Large intestine (tissue), 12 donors: ENCODE data around the gene POTED. TPM values are rescaled to one million over a fixed set of nuclear protein-coding genes. Genes with fewer than 3 reads are reported as not detected.
"Not testable (repeated sequence)": the region's sequence is repeated elsewhere in the genome, so short reads cannot be mapped to it uniquely, and the experiment has no call there.

ENCODE experiments used
- DNase-seq, 2 donors: peaks; one replicate each; pipeline versions ENCODE4 v3.0.0 to v3.0.0-alpha.2; 2013
- H3K27ac ChIP-seq: one replicate; pipeline ENCODE4 v1.5.1; 2013; ENCODE audit warnings: low read length
- H3K27me3 ChIP-seq: 2 replicates; pipeline ENCODE4 v1.6.1; 2013; ENCODE audit warnings: low read length; ENCODE audit not compliant: control insufficient read depth, insufficient read depth
- H3K36me3 ChIP-seq: 2 replicates; pipeline ENCODE4 v1.6.1; 2013; ENCODE audit warnings: low read length; ENCODE audit not compliant: control insufficient read depth, insufficient read depth
- H3K4me1 ChIP-seq: one replicate; pipeline ENCODE4 v1.6.1; 2013; ENCODE audit warnings: low read length; ENCODE audit not compliant: control insufficient read depth, insufficient read depth
- H3K4me3 ChIP-seq: one replicate; pipeline ENCODE4 v1.5.1; 2013; ENCODE audit warnings: low read length
- H3K9me3 ChIP-seq: one replicate; pipeline ENCODE4 v1.6.1; 2013; ENCODE audit warnings: mild to moderate bottlenecking, low read depth, low read length, moderate library complexity; ENCODE audit not compliant: control insufficient read depth
- WGBS: methylation state at CpG from one replicate; pipeline ENCODE4 v1.1.5; 2013; ENCODE audit warnings: low lambda C conversion rate; ENCODE audit not compliant: insufficient coverage; 5-methylcytosine and 5-hydroxymethylcytosine counted together
- long read RNA-seq, 11 donors: transcript quantifications; one replicate each; lab custom pipeline, GENCODE V29; 2026
- polyA plus RNA-seq: library from polyadenylated mRNA; unstranded; fragments of 120-200 nt; gene quantifications from one replicate; pipeline ENCODE4 v1.2.1, GENCODE V29; 2013

The POTED gene
- polyA plus RNA-seq, result not detected
- long read RNA-seq, donor 1, result 0 reads
- long read RNA-seq, donor 2, result 0 reads
- long read RNA-seq, donor 3, result 0 reads
- long read RNA-seq, donor 4, result 0 reads
- long read RNA-seq, donor 5, result 0 reads
- long read RNA-seq, donor 6, result 0 reads
- long read RNA-seq, donor 7, result 0 reads
- long read RNA-seq, donor 8, result 0 reads
- long read RNA-seq, donor 9, result 0 reads
- long read RNA-seq, donor 10, result 0 reads
- long read RNA-seq, donor 11, result 0 reads

- not testable (repeated sequence) for H3K27me3 ChIP-seq, H3K4me3 ChIP-seq, H3K27ac ChIP-seq, H3K4me1 ChIP-seq, H3K9me3 ChIP-seq, H3K36me3 ChIP-seq, DNase-seq
- no CpG with 5 or more reads among the region's 42 CpGs for WGBS
Measured at GRCh38 chr21:13609477-13609876, at the start of gene POTED. Gene POTED, plus strand, starts transcription at chr21:13609777. Its CDS starts 452 bp downstream, at chr21:13610229.

DNA sequence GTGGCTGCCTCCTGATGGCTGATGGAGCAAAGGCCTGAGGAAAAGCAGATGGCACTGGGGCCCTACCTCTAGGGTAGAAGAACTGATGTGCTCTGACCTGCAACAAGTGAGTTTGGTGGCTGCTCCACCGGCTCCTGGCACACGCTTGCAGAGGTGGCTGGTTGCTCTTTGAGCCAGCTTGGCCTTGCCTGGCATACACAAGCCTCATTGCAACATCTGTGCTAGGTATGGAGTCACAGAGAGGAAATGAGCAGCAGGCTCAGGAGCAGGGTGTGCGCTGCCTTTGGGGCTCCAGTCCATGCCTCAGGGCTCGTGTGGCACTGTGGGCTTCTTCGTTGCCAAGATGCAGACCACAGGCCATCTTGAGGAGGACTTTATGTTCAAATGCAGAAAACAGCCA is 40.5 kb downstream of the POTED start:
- not testable (repeated sequence) for H3K4me3 ChIP-seq, H3K4me1 ChIP-seq, DNase-seq, H3K9me3 ChIP-seq, H3K36me3 ChIP-seq, H3K27ac ChIP-seq, H3K27me3 ChIP-seq
- WGBS, result no CpG with 5 or more reads among the region's 5 CpGs

GRCh38 chr21:13651746-13652145 is 42.2 kb downstream of the POTED start:
- WGBS, result no CpG with 5 or more reads among the region's 6 CpGs
- H3K27ac ChIP-seq, DNase-seq, H3K36me3 ChIP-seq, H3K4me1 ChIP-seq, H3K9me3 ChIP-seq, H3K27me3 ChIP-seq, H3K4me3 ChIP-seq: not testable (repeated sequence)
